HFFc6 (cell line): ENCODE measurements around the gene SIK3. TPM values are rescaled to one million over a fixed set of nuclear protein-coding genes. Genes with fewer than 3 reads are reported as not detected.

Experiments
- DNase-seq: peaks from one replicate; pipeline ENCODE4 v3.0.0-alpha.2; 2018
- H3K27ac Mint-ChIP-seq: 2 replicates; pipeline ENCODE4 v1.8.0; 2020; ENCODE audit warnings: mild to moderate bottlenecking, mixed read lengths
- H3K27me3 Mint-ChIP-seq: 2 replicates; pipeline ENCODE4 v1.8.0; 2021; ENCODE audit warnings: mild to moderate bottlenecking, moderate library complexity, mixed read lengths; ENCODE audit not compliant: insufficient read depth
- H3K36me3 Mint-ChIP-seq: 2 replicates; pipeline ENCODE4 v1.8.0; 2021; ENCODE audit warnings: low read depth, mixed read lengths
- H3K4me1 Mint-ChIP-seq: 2 replicates; pipeline ENCODE4 v1.8.0; 2020; ENCODE audit warnings: low read depth, mixed read lengths
- H3K4me3 Mint-ChIP-seq: 2 replicates; pipeline ENCODE4 v1.8.0; 2020; ENCODE audit warnings: mild to moderate bottlenecking, moderate library complexity, mixed read lengths
- H3K9me3 Mint-ChIP-seq: 2 replicates; pipeline ENCODE4 v1.8.0; 2020; ENCODE audit warnings: mild to moderate bottlenecking, mixed read lengths
- CTCF ChIP-seq: fragments of 200-600 bp; sonication (generic); IDR thresholded peaks from 2 replicates; pipeline ENCODE4 v1.5.0; 2021; ENCODE audit warnings: antibody characterized with exemption, mild to moderate bottlenecking
- total RNA-seq, 6 experiments: library from RNA; stranded (reverse); fragmentation: NEBNext Ultra II Directional; extraction: Animal tissue kit (Norgen Biotek cat#: 25700); gene quantifications; 2 replicates in 1 of 6; 3 replicates in 5 of 6; pipeline ENCODE4 v1.2.3, GENCODE V29; 2021

The SIK3 gene
- total RNA-seq, 6 experiments from 2014 or later: 15.6 to 23.3 (median 19.9) TPM

- Mint-ChIP-seq H3K4me3 (no peak overlapping the region), H3K9me3 (no peaks in the 10 kb centered on the region), H3K36me3 (no peaks in the 10 kb centered on the region), H3K27me3 (peaks cover 8% of the 10 kb centered on the region), H3K4me1 (peaks cover 6% of the 10 kb centered on the region; the same call in 1 of the 2 replicates), H3K27ac (no peak overlapping the region)
- TF ChIP-seq CTCF: no peak
- no peak for DNase-seq
Observed at GRCh38 chr11:116814502-116814901, 283.7 kb downstream of the SIK3 start.

GRCh38 chr11:116813781-116814471, 284.3 kb downstream of the SIK3 start:
- Mint-ChIP-seq H3K27ac (no peak overlapping the region), H3K4me1 (peaks cover 12% of the 10 kb centered on the region), H3K36me3 (peaks cover 3% of the 10 kb centered on the region), H3K4me3 (no peak overlapping the region), H3K27me3 (peaks cover 8% of the 10 kb centered on the region), H3K9me3 (no peaks in the 10 kb centered on the region)
- TF ChIP-seq CTCF: no peak
- DNase-seq: no peak

- Mint-ChIP-seq H3K36me3 (peaks cover 4% of the 10 kb centered on the region), H3K27me3 (peaks cover 8% of the 10 kb centered on the region), H3K27ac (no peak overlapping the region), H3K4me3 (no peak overlapping the region), H3K9me3 (no peaks in the 10 kb centered on the region), H3K4me1 (peaks cover 20% of the 10 kb centered on the region)
- TF ChIP-seq CTCF: no peak
- no peak for DNase-seq
Observed at GRCh38 chr11:116813170-116813569, 285.1 kb downstream of the SIK3 start.

- Mint-ChIP-seq H3K4me3 (no peak overlapping the region), H3K27me3 (peaks cover 8% of the 10 kb centered on the region), H3K36me3 (peaks cover 4% of the 10 kb centered on the region), H3K27ac (no peak overlapping the region), H3K4me1 (peaks cover 28% of the 10 kb centered on the region), H3K9me3 (no peaks in the 10 kb centered on the region)
- TF ChIP-seq CTCF: no peak
- no peak for DNase-seq
Observed at GRCh38 chr11:116812109-116812508, 286.1 kb downstream of the SIK3 start.

- Mint-ChIP-seq H3K36me3 (peaks cover 4% of the 10 kb centered on the region), H3K4me1 (peaks cover 32% of the 10 kb centered on the region), H3K27ac (0 out of 2 replicates have a peak overlapping the region, but pooled peaks have one; percentile 48), H3K27me3 (peaks cover 2% of the 10 kb centered on the region), H3K9me3 (no peaks in the 10 kb centered on the region), H3K4me3 (no peak overlapping the region)
- TF ChIP-seq CTCF: no peak
- no peak for DNase-seq
Observed at GRCh38 chr11:116811194-116811593, 287.0 kb downstream of the SIK3 start.
